ENCODE measurements around the gene ASTN2. TPM values are rescaled to one million over a fixed set of nuclear protein-coding genes. Genes with fewer than 3 reads are reported as not detected.
"Not testable (repeated sequence)": the region's sequence is repeated elsewhere in the genome, so short reads cannot be mapped to it uniquely, and the experiment has no call there.

ASTN2 gene
- polyA plus RNA-seq, 2 donors: 0.26 to 0.35 TPM

DNA sequence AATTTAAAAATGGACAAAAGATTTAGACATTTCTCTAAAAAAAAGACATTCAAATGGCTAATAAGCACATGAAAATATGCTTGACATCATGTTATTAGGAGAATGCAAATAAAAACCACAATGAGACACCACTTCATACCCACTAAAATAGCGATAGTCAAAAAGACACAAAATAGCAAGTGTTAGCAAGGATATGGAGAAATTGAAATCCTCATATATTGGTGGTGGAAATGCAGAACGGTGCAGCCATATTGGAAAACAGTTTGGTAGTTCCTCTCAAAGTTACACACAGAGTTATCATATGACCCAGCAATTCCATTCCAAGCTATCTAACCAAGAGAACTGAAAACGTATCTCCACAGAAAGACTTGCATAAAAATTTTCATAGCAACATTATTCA, 955.3 kb downstream of the ASTN2 start:
- no peaks in the 10 kb centered on the region for H3K4me1 ChIP-seq (ENCODE audit: control insufficient read depth in 2 of 2, insufficient read depth in 2 of 2, low read length in 1 of 2)
- no peak overlapping the region for H3K27ac ChIP-seq (ENCODE audit: low read depth in 2 of 2, low read length in 1 of 2)
- no peaks in the 10 kb centered on the region for H3K36me3 ChIP-seq (ENCODE audit: control insufficient read depth in 2 of 2, insufficient read depth in 2 of 2, low read length in 1 of 2)
- H3K9me3 ChIP-seq (ENCODE audit: control insufficient read depth in 2 of 2, insufficient read depth in 1 of 2, low read depth in 1 of 2, low read length in 1 of 2): no peaks in the 10 kb centered on the region
- no peaks in the 10 kb centered on the region for H3K27me3 ChIP-seq (ENCODE audit: control insufficient read depth in 1 of 2, insufficient read depth in 2 of 2, low read length in 2 of 2)
- WGBS, 2 donors: 88 to 95% methylated on average over 3 of the region's 3 CpGs
- no peak overlapping the region for H3K4me3 ChIP-seq (ENCODE audit: low read depth in 1 of 2, low read length in 2 of 2)

DNA sequence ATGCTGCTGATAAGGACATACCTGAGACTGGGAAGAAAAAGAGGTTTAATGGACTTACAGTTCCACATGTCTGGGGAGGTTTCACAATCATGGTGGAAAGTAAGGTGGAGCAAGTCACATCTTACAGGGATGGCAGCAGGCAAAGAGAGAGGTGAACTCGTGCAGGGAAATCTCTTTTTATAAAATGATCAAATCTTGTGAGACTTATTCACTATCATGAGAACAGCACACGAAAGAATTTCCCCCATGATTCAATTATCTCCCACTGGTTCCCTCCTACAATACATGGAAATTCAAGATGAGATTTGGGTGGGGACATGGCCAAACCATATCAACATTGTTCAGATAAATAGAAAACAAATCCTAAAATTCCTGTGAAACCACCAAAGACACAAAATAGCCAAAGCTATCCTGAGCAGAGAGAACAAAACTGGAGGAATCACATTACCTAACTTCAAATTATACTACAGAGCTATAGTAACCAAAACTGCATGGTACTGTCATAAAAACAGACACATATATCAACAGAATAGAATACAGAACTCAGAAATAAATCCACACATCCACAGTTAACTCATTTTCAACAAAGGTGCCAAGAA, 958.3 kb downstream of the ASTN2 start:
- no peaks in the 10 kb centered on the region for H3K9me3 ChIP-seq (ENCODE audit: control insufficient read depth in 2 of 2, insufficient read depth in 1 of 2, low read depth in 1 of 2, low read length in 1 of 2)
- H3K27me3 ChIP-seq (ENCODE audit: control insufficient read depth in 1 of 2, insufficient read depth in 2 of 2, low read length in 2 of 2): no peaks in the 10 kb centered on the region
- no peaks in the 10 kb centered on the region for H3K36me3 ChIP-seq (ENCODE audit: control insufficient read depth in 2 of 2, insufficient read depth in 2 of 2, low read length in 1 of 2)
- no peak overlapping the region for H3K4me3 ChIP-seq (ENCODE audit: low read depth in 1 of 2, low read length in 2 of 2)
- no peak overlapping the region for H3K27ac ChIP-seq (ENCODE audit: low read depth in 2 of 2, low read length in 1 of 2)
- no peaks in the 10 kb centered on the region for H3K4me1 ChIP-seq (ENCODE audit: control insufficient read depth in 2 of 2, insufficient read depth in 2 of 2, low read length in 1 of 2)
- 92 to 94% methylated on average over 2 of the region's 2 CpGs for WGBS, 2 donors

DNA sequence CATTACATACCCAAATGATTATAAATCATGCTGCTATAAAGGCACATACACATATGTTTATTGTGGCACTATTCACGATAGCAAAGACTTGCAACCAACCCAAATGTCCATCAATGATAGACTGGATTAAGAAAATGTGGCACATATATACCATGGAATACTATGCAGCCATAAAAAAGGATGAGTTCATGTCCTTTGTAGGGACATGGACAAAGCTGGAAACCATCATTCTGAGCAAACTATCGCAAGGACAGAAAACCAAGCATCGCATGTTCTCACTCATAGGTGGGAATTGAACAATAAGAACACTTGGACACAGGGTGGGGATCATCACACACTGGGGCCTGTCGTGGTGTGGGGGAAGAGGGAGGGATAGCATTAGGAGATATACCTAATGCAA, 960.3 kb downstream of the ASTN2 start:
- not testable (repeated sequence) for H3K36me3 ChIP-seq (ENCODE audit: control insufficient read depth in 2 of 2, insufficient read depth in 2 of 2, low read length in 1 of 2)

DNA sequence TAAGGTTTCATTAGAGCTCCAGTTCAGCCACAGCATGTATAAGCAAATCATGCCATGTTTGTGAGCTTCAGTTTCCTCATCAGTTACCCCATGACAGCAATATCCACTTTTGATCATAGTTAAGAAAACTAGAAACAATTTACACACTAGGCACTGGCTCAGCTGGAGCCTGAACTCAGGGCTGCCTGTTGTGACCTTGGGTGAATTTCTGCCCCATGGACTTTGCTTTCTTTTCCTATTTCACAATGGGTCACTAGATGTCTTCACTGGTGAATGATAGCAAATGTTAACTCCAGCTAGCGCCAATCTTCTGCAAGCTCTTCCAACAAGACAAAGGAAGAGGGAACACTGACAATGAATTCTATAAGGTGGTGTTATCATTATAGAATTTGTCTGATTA, 961.1 kb downstream of the ASTN2 start:
- H3K27ac ChIP-seq (ENCODE audit: low read depth in 2 of 2, low read length in 1 of 2): no peak overlapping the region
- H3K4me1 ChIP-seq (ENCODE audit: control insufficient read depth in 2 of 2, insufficient read depth in 2 of 2, low read length in 1 of 2): no peaks in the 10 kb centered on the region
- no peaks in the 10 kb centered on the region for H3K36me3 ChIP-seq (ENCODE audit: control insufficient read depth in 2 of 2, insufficient read depth in 2 of 2, low read length in 1 of 2)
- no peak overlapping the region for H3K4me3 ChIP-seq (ENCODE audit: low read depth in 1 of 2, low read length in 2 of 2)
- WGBS, 2 donors: 96% methylated on average over 1 of the region's 1 CpG
- H3K27me3 ChIP-seq (ENCODE audit: control insufficient read depth in 1 of 2, insufficient read depth in 2 of 2, low read length in 2 of 2): no peaks in the 10 kb centered on the region
- H3K9me3 ChIP-seq (ENCODE audit: control insufficient read depth in 2 of 2, insufficient read depth in 1 of 2, low read depth in 1 of 2, low read length in 1 of 2): no peaks in the 10 kb centered on the region

More for the DNA sequence above, 960.3 kb downstream of the ASTN2 start:
- not testable (repeated sequence) for H3K9me3 ChIP-seq (ENCODE audit: control insufficient read depth in 2 of 2, insufficient read depth in 1 of 2, low read depth in 1 of 2, low read length in 1 of 2); H3K27ac ChIP-seq (ENCODE audit: low read depth in 2 of 2, low read length in 1 of 2); H3K4me1 ChIP-seq (ENCODE audit: control insufficient read depth in 2 of 2, insufficient read depth in 2 of 2, low read length in 1 of 2); H3K4me3 ChIP-seq (ENCODE audit: low read depth in 1 of 2, low read length in 2 of 2); H3K27me3 ChIP-seq (ENCODE audit: control insufficient read depth in 1 of 2, insufficient read depth in 2 of 2, low read length in 2 of 2)
- WGBS, 2 donors: 95 to 96% methylated on average over 4 of the region's 4 CpGs

DNA sequence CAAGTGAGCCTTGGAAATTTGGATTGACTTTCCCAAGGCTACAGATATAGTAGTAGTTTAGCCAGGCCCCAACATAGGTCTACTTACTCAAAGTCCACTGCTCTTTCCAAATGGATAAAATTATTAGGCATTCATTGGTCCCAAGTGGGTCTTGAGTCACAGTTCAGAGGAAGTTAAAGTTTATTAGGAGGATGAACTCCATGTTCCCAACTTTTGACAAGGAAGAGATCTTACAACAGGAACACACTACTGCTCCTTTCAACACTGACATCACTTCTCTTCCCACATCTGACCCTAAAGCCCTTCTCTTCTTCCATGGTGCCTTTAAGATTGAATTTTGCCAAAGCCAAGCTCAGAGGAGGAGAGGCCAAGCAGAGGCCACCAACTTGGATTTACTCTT, 962.2 kb downstream of the ASTN2 start:
- Histone ChIP-seq H3K4me1 (ENCODE audit: control insufficient read depth in 2 of 2, insufficient read depth in 2 of 2, low read length in 1 of 2) (no peaks in the 10 kb centered on the region), H3K9me3 (ENCODE audit: control insufficient read depth in 2 of 2, insufficient read depth in 1 of 2, low read depth in 1 of 2, low read length in 1 of 2) (no peaks in the 10 kb centered on the region), H3K27ac (ENCODE audit: low read depth in 2 of 2, low read length in 1 of 2) (no peak overlapping the region), H3K4me3 (ENCODE audit: low read depth in 1 of 2, low read length in 2 of 2) (no peak overlapping the region), H3K27me3 (ENCODE audit: control insufficient read depth in 1 of 2, insufficient read depth in 2 of 2, low read length in 2 of 2) (no peaks in the 10 kb centered on the region), H3K36me3 (ENCODE audit: control insufficient read depth in 2 of 2, insufficient read depth in 2 of 2, low read length in 1 of 2) (no peaks in the 10 kb centered on the region)

DNA sequence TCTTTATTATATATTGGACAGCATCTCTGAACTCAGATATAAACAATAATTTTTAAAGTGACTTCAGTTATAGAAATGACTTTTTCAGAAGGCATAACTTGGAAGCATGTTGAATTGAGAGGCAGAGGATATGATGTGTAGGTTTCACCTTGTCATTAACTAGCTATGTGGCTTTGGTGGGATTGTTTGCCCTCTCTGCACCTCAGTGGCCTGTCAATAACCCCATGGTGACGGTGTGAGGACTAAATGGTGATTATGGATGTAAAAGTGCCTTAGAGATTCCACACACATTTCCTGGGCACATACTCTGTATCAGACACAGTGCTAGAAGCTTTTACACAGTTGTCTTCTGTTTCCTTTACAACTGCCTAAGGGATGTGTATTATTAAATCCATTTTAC, 962.6 kb downstream of the ASTN2 start:
- Histone ChIP-seq H3K27me3 (ENCODE audit: control insufficient read depth in 1 of 2, insufficient read depth in 2 of 2, low read length in 2 of 2) (no peaks in the 10 kb centered on the region), H3K27ac (ENCODE audit: low read depth in 2 of 2, low read length in 1 of 2) (no peak overlapping the region), H3K36me3 (ENCODE audit: control insufficient read depth in 2 of 2, insufficient read depth in 2 of 2, low read length in 1 of 2) (no peaks in the 10 kb centered on the region), H3K4me1 (ENCODE audit: control insufficient read depth in 2 of 2, insufficient read depth in 2 of 2, low read length in 1 of 2) (no peaks in the 10 kb centered on the region), H3K9me3 (ENCODE audit: control insufficient read depth in 2 of 2, insufficient read depth in 1 of 2, low read depth in 1 of 2, low read length in 1 of 2) (no peaks in the 10 kb centered on the region), H3K4me3 (ENCODE audit: low read depth in 1 of 2, low read length in 2 of 2) (no peak overlapping the region)
- 90 to 96% methylated on average over 1 of the region's 1 CpG for WGBS, 2 donors

DNA sequence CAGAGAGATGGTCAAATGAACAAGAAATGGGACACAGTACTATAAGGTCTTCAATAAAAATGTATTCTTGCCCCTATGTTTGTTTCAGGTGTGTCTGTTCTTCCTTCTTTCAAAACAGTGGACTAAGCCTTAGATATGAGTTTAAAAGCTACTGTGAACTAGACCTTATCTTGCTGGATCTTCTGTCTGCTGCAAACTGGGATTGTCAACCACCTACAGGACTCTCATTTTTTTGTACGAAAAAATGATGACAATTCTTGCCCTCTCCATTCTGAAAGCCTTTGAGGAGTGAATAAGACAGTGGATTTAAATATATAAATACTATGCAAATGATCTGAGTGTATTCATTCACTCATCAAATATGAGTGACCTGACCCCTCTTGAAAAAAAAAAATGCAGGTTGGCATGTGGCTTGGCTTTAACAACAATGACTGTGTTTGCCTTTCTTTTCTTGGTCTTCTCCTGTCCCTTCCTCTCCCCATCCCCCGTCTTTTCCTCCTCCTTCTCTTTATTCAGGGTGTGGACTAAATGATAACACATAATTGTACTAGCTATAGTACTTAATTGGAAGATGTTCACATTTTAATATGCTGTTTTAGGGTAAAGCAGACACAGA, 963.2 kb downstream of the ASTN2 start:
- 89 to 92% methylated on average over 2 of the region's 2 CpGs for WGBS, 2 donors
- H3K4me3 ChIP-seq (ENCODE audit: low read depth in 1 of 2, low read length in 2 of 2): no peak overlapping the region
- no peaks in the 10 kb centered on the region for H3K9me3 ChIP-seq (ENCODE audit: control insufficient read depth in 2 of 2, insufficient read depth in 1 of 2, low read depth in 1 of 2, low read length in 1 of 2)
- H3K36me3 ChIP-seq (ENCODE audit: control insufficient read depth in 2 of 2, insufficient read depth in 2 of 2, low read length in 1 of 2): no peaks in the 10 kb centered on the region
- no peaks in the 10 kb centered on the region for H3K27me3 ChIP-seq (ENCODE audit: control insufficient read depth in 1 of 2, insufficient read depth in 2 of 2, low read length in 2 of 2)
- H3K27ac ChIP-seq (ENCODE audit: low read depth in 2 of 2, low read length in 1 of 2): no peak overlapping the region
- no peaks in the 10 kb centered on the region for H3K4me1 ChIP-seq (ENCODE audit: control insufficient read depth in 2 of 2, insufficient read depth in 2 of 2, low read length in 1 of 2)

DNA sequence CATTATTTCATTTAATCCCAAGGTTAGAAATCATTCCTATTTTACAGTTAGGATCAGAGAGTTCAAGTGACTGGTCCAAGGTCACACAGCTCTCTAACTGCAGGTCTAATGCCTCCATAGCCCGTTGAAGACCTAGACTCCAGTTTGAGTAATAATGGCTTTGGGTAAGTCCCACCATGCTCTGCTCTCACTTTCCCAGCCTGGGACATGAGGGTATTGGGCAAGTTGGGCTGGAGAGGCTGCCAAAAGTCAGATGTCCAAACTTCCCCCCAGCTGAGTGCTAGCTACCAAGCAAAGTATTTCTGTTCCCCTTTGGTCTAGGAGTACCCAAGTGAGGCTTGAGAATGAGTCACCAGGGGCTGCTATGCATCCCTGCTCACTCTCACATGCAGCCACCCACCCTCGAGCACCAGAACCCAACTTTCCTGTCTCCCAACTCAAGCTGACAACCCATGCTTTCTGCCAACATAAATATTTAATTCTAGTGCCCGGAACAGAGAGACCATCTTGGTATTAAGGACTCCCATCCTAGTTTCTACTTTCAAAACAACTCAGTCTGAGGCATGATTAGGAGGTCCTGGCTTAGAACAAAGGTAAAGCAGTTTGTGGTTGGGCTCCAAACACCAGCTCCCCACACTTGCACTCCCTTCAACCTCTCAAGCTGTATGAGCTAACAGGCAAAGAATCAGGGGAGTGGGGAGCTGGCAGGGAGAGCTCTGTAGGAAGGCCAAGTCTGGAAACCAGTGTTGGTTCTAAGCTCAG, 964.3 kb downstream of the ASTN2 start:
- Histone ChIP-seq H3K4me3 (ENCODE audit: low read depth in 1 of 2, low read length in 2 of 2) (no peak overlapping the region), H3K27me3 (ENCODE audit: control insufficient read depth in 1 of 2, insufficient read depth in 2 of 2, low read length in 2 of 2) (no peaks in the 10 kb centered on the region), H3K36me3 (ENCODE audit: control insufficient read depth in 2 of 2, insufficient read depth in 2 of 2, low read length in 1 of 2) (no peaks in the 10 kb centered on the region), H3K27ac (ENCODE audit: low read depth in 2 of 2, low read length in 1 of 2) (no peak overlapping the region), H3K4me1 (ENCODE audit: control insufficient read depth in 2 of 2, insufficient read depth in 2 of 2, low read length in 1 of 2) (no peaks in the 10 kb centered on the region), H3K9me3 (ENCODE audit: control insufficient read depth in 2 of 2, insufficient read depth in 1 of 2, low read depth in 1 of 2, low read length in 1 of 2) (no peaks in the 10 kb centered on the region)
- WGBS, 2 donors: 42 to 60% methylated on average over 3 of the region's 3 CpGs

DNA sequence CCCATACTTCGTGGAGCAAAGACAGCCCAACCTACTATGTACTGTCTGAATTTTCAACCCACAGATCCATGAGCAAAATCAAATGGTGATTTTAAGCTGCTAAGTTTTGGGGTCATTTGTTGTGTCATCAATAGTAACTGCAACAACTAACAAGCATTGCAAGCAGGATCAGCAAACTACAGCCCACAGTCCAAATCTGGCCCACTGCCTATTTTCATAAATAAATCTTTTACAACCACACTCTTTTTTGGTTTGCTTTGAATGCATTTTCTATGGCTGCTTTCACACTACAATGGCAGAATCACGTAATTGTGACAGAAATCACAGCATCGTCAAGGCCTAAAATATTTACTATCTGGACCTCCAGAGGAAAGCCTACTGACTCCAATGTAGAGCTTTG, 964.9 kb downstream of the ASTN2 start:
- Histone ChIP-seq H3K27me3 (ENCODE audit: control insufficient read depth in 1 of 2, insufficient read depth in 2 of 2, low read length in 2 of 2) (no peaks in the 10 kb centered on the region), H3K27ac (ENCODE audit: low read depth in 2 of 2, low read length in 1 of 2) (no peak overlapping the region), H3K4me3 (ENCODE audit: low read depth in 1 of 2, low read length in 2 of 2) (no peak overlapping the region), H3K4me1 (ENCODE audit: control insufficient read depth in 2 of 2, insufficient read depth in 2 of 2, low read length in 1 of 2) (no peaks in the 10 kb centered on the region), H3K36me3 (ENCODE audit: control insufficient read depth in 2 of 2, insufficient read depth in 2 of 2, low read length in 1 of 2) (no peaks in the 10 kb centered on the region), H3K9me3 (ENCODE audit: control insufficient read depth in 2 of 2, insufficient read depth in 1 of 2, low read depth in 1 of 2, low read length in 1 of 2) (no peaks in the 10 kb centered on the region)
- 88 to 92% methylated on average over 3 of the region's 3 CpGs for WGBS, 2 donors

DNA sequence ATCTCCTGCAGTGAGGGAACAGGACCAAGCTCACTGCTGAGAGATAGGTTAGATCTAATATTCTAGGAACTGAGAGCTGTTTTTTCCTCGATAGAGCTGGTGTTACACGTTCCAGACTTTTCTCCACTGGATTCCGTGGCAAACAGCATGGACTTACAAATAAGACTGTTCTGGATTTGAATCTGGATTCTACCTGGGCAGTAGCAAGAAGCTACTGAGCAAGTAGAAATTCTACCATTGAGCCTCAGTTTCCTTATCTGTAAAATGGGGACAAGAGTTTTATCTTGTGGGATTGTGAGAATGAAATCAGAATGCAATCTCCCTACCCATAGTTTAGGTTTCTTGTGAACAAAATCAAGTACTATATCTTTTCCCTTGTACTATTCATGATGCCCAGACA, 966.4 kb downstream of the ASTN2 start:
- H3K4me1 ChIP-seq (ENCODE audit: control insufficient read depth in 2 of 2, insufficient read depth in 2 of 2, low read length in 1 of 2): no peaks in the 10 kb centered on the region
- no peaks in the 10 kb centered on the region for H3K9me3 ChIP-seq (ENCODE audit: control insufficient read depth in 2 of 2, insufficient read depth in 1 of 2, low read depth in 1 of 2, low read length in 1 of 2)
- no peak overlapping the region for H3K4me3 ChIP-seq (ENCODE audit: low read depth in 1 of 2, low read length in 2 of 2)
- no peaks in the 10 kb centered on the region for H3K27me3 ChIP-seq (ENCODE audit: control insufficient read depth in 1 of 2, insufficient read depth in 2 of 2, low read length in 2 of 2)
- no peaks in the 10 kb centered on the region for H3K36me3 ChIP-seq (ENCODE audit: control insufficient read depth in 2 of 2, insufficient read depth in 2 of 2, low read length in 1 of 2)
- H3K27ac ChIP-seq (ENCODE audit: low read depth in 2 of 2, low read length in 1 of 2): no peak overlapping the region
- WGBS, 2 donors: 69 to 79% methylated on average over 3 of the region's 3 CpGs

Data from esophagus (tissue), 2 donors.